ENCODE measurements around the gene TBX10. TPM values are rescaled to one million over a fixed set of nuclear protein-coding genes. Genes with fewer than 3 reads are reported as not detected.
"Not testable (repeated sequence)": the region's sequence is repeated elsewhere in the genome, so short reads cannot be mapped to it uniquely, and the experiment has no call there.

Gene TBX10
- total RNA-seq, 4 donors from 2014 or later: not detected

- Histone ChIP-seq H3K9me3 (no peaks in the 10 kb centered on the region), H3K27me3 (peaks cover 0 to 7% of the 10 kb centered on the region in 2 donors), H3K4me3 (no peak overlapping the region), H3K36me3 (no peaks in the 10 kb centered on the region), H3K27ac (no peak overlapping the region), H3K4me1 (peaks cover 0 to 3% (median 0%) of the 10 kb centered on the region in 4 donors)
- DNase-seq (ENCODE audit: low spot score in 2 of 2): no peak
- TF ChIP-seq CTCF (IDR thresholded peaks at IDR 0.05): no peak
- TF ChIP-seq EP300 (IDR thresholded peaks at IDR 0.05): no peak
- TF ChIP-seq POLR2A (IDR thresholded peaks at IDR 0.05): no peak
- 60 to 87% methylated on average over 1 of the region's 1 CpG for WGBS, 2 donors
Measured at GRCh38 chr11:67599149-67599548, 40.4 kb downstream of the TBX10 start.

- H3K4me3 ChIP-seq; H3K9me3 ChIP-seq; H3K27me3 ChIP-seq; H3K36me3 ChIP-seq; DNase-seq (ENCODE audit: low spot score in 2 of 2); H3K27ac ChIP-seq; H3K4me1 ChIP-seq: not testable (repeated sequence)
- 87 to 97% methylated on average over 10 to 23 of the region's 26 CpGs for WGBS, 2 donors
Measured at GRCh38 chr11:67597963-67598362, 41.6 kb downstream of the TBX10 start.

- not testable (repeated sequence) for H3K4me3 ChIP-seq; H3K36me3 ChIP-seq; H3K27me3 ChIP-seq; H3K4me1 ChIP-seq; H3K9me3 ChIP-seq; H3K27ac ChIP-seq; DNase-seq (ENCODE audit: low spot score in 2 of 2)
- 75 to 78% methylated on average over 1 to 3 of the region's 3 CpGs for WGBS, 2 donors
Measured at GRCh38 chr11:67597458-67597857, 42.1 kb downstream of the TBX10 start.

GRCh38 chr11:67596753-67597300, 42.7 kb downstream of the TBX10 start:
- H3K27me3 ChIP-seq: peaks cover 0 to 4% of the 10 kb centered on the region in 2 donors
- WGBS, 2 donors: 82 to 85% methylated on average over 1 of the region's 1 CpG
- H3K36me3 ChIP-seq: no peaks in the 10 kb centered on the region
- peaks cover 0 to 3% (median 0%) of the 10 kb centered on the region in 4 donors for H3K4me1 ChIP-seq
- TF ChIP-seq EP300 (IDR thresholded peaks at IDR 0.05): no peak
- TF ChIP-seq POLR2A (IDR thresholded peaks at IDR 0.05): no peak
- TF ChIP-seq CTCF (IDR thresholded peaks at IDR 0.05): no peak
- no peak overlapping the region for H3K27ac ChIP-seq
- no peaks in the 10 kb centered on the region for H3K9me3 ChIP-seq
- H3K4me3 ChIP-seq: no peak overlapping the region
- no peak for DNase-seq (ENCODE audit: low spot score in 2 of 2)

- no peak for TF ChIP-seq POLR2A (IDR thresholded peaks at IDR 0.05)
- H3K27me3 ChIP-seq: no peaks in the 10 kb centered on the region
- H3K36me3 ChIP-seq: no peaks in the 10 kb centered on the region
- H3K27ac ChIP-seq: no peak overlapping the region
- H3K4me1 ChIP-seq: peaks cover 0 to 3% (median 0%) of the 10 kb centered on the region in 4 donors
- no peak overlapping the region for H3K4me3 ChIP-seq
- no peak for DNase-seq (ENCODE audit: low spot score in 2 of 2)
- 63 to 64% methylated on average over 3 of the region's 3 CpGs for WGBS, 2 donors
- no peaks in the 10 kb centered on the region for H3K9me3 ChIP-seq
Measured at GRCh38 chr11:67594480-67594879, 45.1 kb downstream of the TBX10 start.

- no peaks in the 10 kb centered on the region for H3K9me3 ChIP-seq
- H3K4me3 ChIP-seq: no peak overlapping the region
- peaks cover 0 to 3% (median 0%) of the 10 kb centered on the region in 4 donors for H3K4me1 ChIP-seq
- H3K27ac ChIP-seq: no peak overlapping the region
- H3K36me3 ChIP-seq: peaks cover 0 to 9% (median 0%) of the 10 kb centered on the region in 3 donors
- no peak for TF ChIP-seq POLR2A (IDR thresholded peaks at IDR 0.05)
- TF ChIP-seq EP300 (IDR thresholded peaks at IDR 0.05): no peak
- TF ChIP-seq CTCF (IDR thresholded peaks at IDR 0.05): no peak
- DNase-seq (ENCODE audit: low spot score in 2 of 2): no peak
- no peaks in the 10 kb centered on the region for H3K27me3 ChIP-seq
- WGBS, 2 donors: 57 to 65% methylated on average over 3 of the region's 3 CpGs
Measured at GRCh38 chr11:67593565-67593905, 46.0 kb downstream of the TBX10 start.

All from tibial nerve (tissue), 4 donors.